Medulla oblongata (tissue), 1 donor: Measurements from ENCODE around the gene DPPA4.
"Not testable (repeated sequence)": the region's sequence is repeated elsewhere in the genome, so short reads cannot be mapped to it uniquely, and the experiment has no call there.

Source experiments
- DNase-seq: peaks from one replicate; pipeline ENCODE4 v3.0.0-alpha.2; 2015; ENCODE audit errors: extremely low spot score

The DPPA4 gene

GRCh38 chr3:109337393-109337792, at the start of gene DPPA4:
Gene DPPA4 (minus strand): TSS chr3:109337546. CDS start chr3:109337517, 29 bp downstream.
- DNase-seq, result no peak

GRCh38 chr3:109385442-109386318, 48.3 kb upstream of the DPPA4 start:
- no peak for DNase-seq

GRCh38 chr3:109384164-109384563, 46.8 kb upstream of the DPPA4 start:
- no peak for DNase-seq

- no peak for DNase-seq
Measured at GRCh38 chr3:109382588-109382987, 45.2 kb upstream of the DPPA4 start.

GRCh38 chr3:109375975-109376374, 38.6 kb upstream of the DPPA4 start:
- no peak for DNase-seq

GRCh38 chr3:109374434-109374833, 37.1 kb upstream of the DPPA4 start:
- not testable (repeated sequence) for DNase-seq

- DNase-seq, result no peak
Measured at GRCh38 chr3:109373933-109374332, 36.6 kb upstream of the DPPA4 start.

GRCh38 chr3:109372639-109373038, 35.3 kb upstream of the DPPA4 start:
- no peak for DNase-seq

- no peak for DNase-seq
Measured at GRCh38 chr3:109369510-109369909, 32.2 kb upstream of the DPPA4 start.

- DNase-seq, result no peak
Measured at GRCh38 chr3:109364088-109364487, 26.7 kb upstream of the DPPA4 start.

GRCh38 chr3:109363634-109364033, 26.3 kb upstream of the DPPA4 start:
- no peak for DNase-seq

GRCh38 chr3:109362823-109363222, 25.5 kb upstream of the DPPA4 start:
- DNase-seq, result no peak

GRCh38 chr3:109358809-109359208, 21.5 kb upstream of the DPPA4 start:
- DNase-seq, result not testable (repeated sequence)

- DNase-seq, result no peak
Measured at GRCh38 chr3:109356442-109357155, 19.3 kb upstream of the DPPA4 start.

GRCh38 chr3:109355625-109356441, 18.5 kb upstream of the DPPA4 start:
- no peak for DNase-seq

- no peak for DNase-seq
Measured at GRCh38 chr3:109353057-109353456, 15.7 kb upstream of the DPPA4 start.

- no peak for DNase-seq
Measured at GRCh38 chr3:109351231-109351630, 13.9 kb upstream of the DPPA4 start.

GRCh38 chr3:109346770-109347295, 9.5 kb upstream of the DPPA4 start:
- DNase-seq, result no peak

GRCh38 chr3:109346099-109346498, 8.8 kb upstream of the DPPA4 start:
- DNase-seq, result no peak

GRCh38 chr3:109339714-109340648, 2.6 kb upstream of the DPPA4 start:
- no peak for DNase-seq

GRCh38 chr3:109339197-109339596, 1.9 kb upstream of the DPPA4 start:
- no peak for DNase-seq
